ENCODE data around the gene ADAMTSL3. TPM values are rescaled to one million over a fixed set of nuclear protein-coding genes. Genes with fewer than 3 reads are reported as not detected.

The ADAMTSL3 gene
- total RNA-seq, 1 experiment from 2014 or later, result 0.05 TPM

- no peak for TF ChIP-seq ATF3 (IDR thresholded peaks at IDR 0.05)
Observed at GRCh38 chr15:83711236-83711635, 57.3 kb downstream of the ADAMTSL3 start (continued).

- DNase-seq (ENCODE audit: low read depth, low spot score) (no peak), ATAC-seq (no peak)
- H3K9ac ChIP-seq (ENCODE audit: low read length), result no peak overlapping the region
- intact Hi-C loops (cut with micrococcal nuclease), result no loop called here
- no peak overlapping the region for H3K4me2 ChIP-seq (ENCODE audit: low read length)
- H2AFZ ChIP-seq (ENCODE audit: low read depth, low read length, poor library complexity, severe bottlenecking), result no peak overlapping the region
- no peak overlapping the region for H3K4me3 ChIP-seq (replicated peaks in 1 of 2; ENCODE audit: low read depth in 1 of 2, low read length in 2 of 2)
- H3K27ac ChIP-seq (ENCODE audit: low read depth, low read length), result no peak overlapping the region
- H3K9me2 ChIP-seq (ENCODE audit: insufficient read depth), result no peaks in the 10 kb centered on the region
- no peaks in the 10 kb centered on the region for H3K9me3 ChIP-seq (ENCODE audit: control insufficient read depth in 1 of 2, insufficient read depth in 1 of 2, low read depth in 1 of 2, low read length in 2 of 2)
- no peaks in the 10 kb centered on the region for H3K4me1 ChIP-seq (ENCODE audit: control insufficient read depth in 1 of 2, insufficient read depth in 2 of 2, low read length in 2 of 2)
- H3K27me3 ChIP-seq (ENCODE audit: insufficient read depth, low read length), result peaks cover 7% of the 10 kb centered on the region; the same call in 1 of the 2 replicates
- ChIA-PET CTCF (no interaction called here), POLR2A (no interaction called here), RAD21 (ENCODE audit: low non-redundant PET in 1 of 2, low total read pairs in 2 of 2, uncharacterized antibody in 2 of 2, unreplicated experiment in 2 of 2) (no interaction called here)
- no peaks in the 10 kb centered on the region for H3K36me3 ChIP-seq (ENCODE audit: control insufficient read depth in 1 of 2, insufficient read depth in 2 of 2, low read length in 2 of 2)
- BruUV-seq (replicated peaks), result no TSS peak
- H3K79me2 ChIP-seq (ENCODE audit: insufficient read depth, low read length), result no peaks in the 10 kb centered on the region
- TF ChIP-seq EZH2 (IDR thresholded peaks at IDR 0.05) (no peak), CTCF (IDR thresholded peaks at IDR 0.05 in 2 of 3, conservative IDR thresholded peaks at IDR 0.05 in 1 of 3; ENCODE audit: borderline replicate concordance in 1 of 3, insufficient read depth in 1 of 3, low read depth in 2 of 3, low read length in 2 of 3) (no peak), FOSL1 (IDR thresholded peaks at IDR 0.05; ENCODE audit: low read depth) (no peak), YY1 (IDR thresholded peaks at IDR 0.05; ENCODE audit: extremely low read depth, insufficient replicate concordance, low read depth, low read length) (no peak), POLR2AphosphoS5 (IDR thresholded peaks at IDR 0.05; ENCODE audit: low read depth, low read length) (no peak), EGR1 (IDR thresholded peaks at IDR 0.05; ENCODE audit: low read depth) (no peak), ELF1 (IDR thresholded peaks at IDR 0.05; ENCODE audit: borderline replicate concordance, low read depth) (no peak), JUND (IDR thresholded peaks at IDR 0.05) (no peak), ATF3 (IDR thresholded peaks at IDR 0.05) (no peak), EZH2phosphoT487 (IDR thresholded peaks at IDR 0.05; ENCODE audit: borderline replicate concordance) (no peak), ZFX (IDR thresholded peaks at IDR 0.05) (no peak), SIN3A (IDR thresholded peaks at IDR 0.05; ENCODE audit: low read depth) (no peak), CEBPB (IDR thresholded peaks at IDR 0.05; ENCODE audit: low read depth) (no peak), CBX3 (IDR thresholded peaks at IDR 0.05; ENCODE audit: low read depth) (no peak), SRF (IDR thresholded peaks at IDR 0.05; ENCODE audit: low read depth) (no peak), RAD21 (IDR thresholded peaks at IDR 0.05; ENCODE audit: low read depth) (no peak), MAX (IDR thresholded peaks at IDR 0.05) (no peak)
- no peaks in the 10 kb centered on the region for H4K20me1 ChIP-seq (ENCODE audit: insufficient read depth)
Observed at GRCh38 chr15:83713242-83713641, 59.3 kb downstream of the ADAMTSL3 start.

Data from HCT116 (cell line).